Measurements from ENCODE around the gene ARID1B. TPM values are rescaled to one million over a fixed set of nuclear protein-coding genes. Genes with fewer than 3 reads are reported as not detected.

Gene ARID1B
- total and polyA plus RNA-seq, 10 of the 15 experiments (the other 5 are each of a cell fraction or from before 2014, with no cell fraction given): 24.7 to 133 (median 54.6) TPM

- no peaks in the 10 kb centered on the region for H3K9me3 ChIP-seq (replicated peaks; ENCODE audit: control insufficient read depth, insufficient read depth, low read length)
- SMC1A ChIA-PET (ENCODE audit: uncharacterized antibody, unreplicated experiment): interaction anchor here (0.6 to 3.8 kb wide), 16 partner anchors 10 to 252 kb away, joined by 3 to 14 read pairs (median 4); no protein-coding TSS in a partner anchor
- no peaks in the 10 kb centered on the region for H3K27me3 ChIP-seq (replicated peaks in 1 of 2; ENCODE audit: control insufficient read depth in 2 of 2, insufficient read depth in 2 of 2, low read length in 1 of 2)
- H3K36me3 ChIP-seq (ENCODE audit: control insufficient read depth in 2 of 2, insufficient read depth in 2 of 2, low read length in 1 of 2): peaks cover 0 to 8% of the 10 kb centered on the region in 2 experiments; a peak in 2 of 4 replicates
- intact Hi-C loops (cut with micrococcal nuclease; ENCODE audit: unreplicated experiment) (loop anchor here (2.0 kb wide), 1 partner anchor 239 kb away; no protein-coding TSS in a partner anchor), in situ Hi-C loops (cut with MboI) (no loop called here)
- no peak for DNase-seq (ENCODE audit: low read depth, low spot score)
- BruUV-seq (replicated peaks): no TSS peak
- no peak for ATAC-seq
- H3K4me3 ChIP-seq: peak overlapping the region; percentile 89
- H3K27ac ChIP-seq (ENCODE audit: control insufficient read depth, insufficient read depth): peak overlapping the region; percentile 93
- 5% methylated on average over 8 of the region's 8 CpGs for WGBS (ENCODE audit: insufficient coverage, insufficient replicate concordance, low lambda C conversion rate, missing lambda C conversion rate)
- H3K4me1 ChIP-seq (ENCODE audit: control insufficient read depth, insufficient read depth, low read length): peaks cover 6% of the 10 kb centered on the region; the same call in 1 of the 2 replicates
- H2AFZ ChIP-seq (ENCODE audit: control insufficient read depth, low read depth, low read length): no peak overlapping the region
- H3K79me2 ChIP-seq (ENCODE audit: control insufficient read depth, insufficient read depth, low read length): peaks cover 97% of the 10 kb centered on the region
- no peaks in the 10 kb centered on the region for H4K20me1 ChIP-seq (ENCODE audit: control insufficient read depth, insufficient read depth)
- H3K9ac ChIP-seq (ENCODE audit: control insufficient read depth, insufficient read depth, low read length): peak overlapping the region; percentile 95
- CTCF ChIA-PET: interaction anchor here (1.3 to 1.8 kb wide), 3 partner anchors 9 to 153 kb away, joined by 3 to 7 read pairs (median 6); no protein-coding TSS in a partner anchor
- RAD21 ChIA-PET (ENCODE audit: unreplicated experiment): interaction anchor here (0.6 to 2.4 kb wide), 14 partner anchors 10 to 252 kb away, joined by 3 to 15 read pairs (median 4); no protein-coding TSS in a partner anchor
- POLR2A ChIA-PET: interaction anchor here (1.8 kb wide), 2 partner anchors 61 to 144 kb away, joined by 7 to 9 read pairs; no protein-coding TSS in a partner anchor
- no peak for FAIRE-seq
- peak overlapping the region; percentile 92 for H3K4me2 ChIP-seq (ENCODE audit: control insufficient read depth, insufficient read depth)
- TF ChIP-seq NFXL1 (IDR thresholded peaks at IDR 0.05; ENCODE audit: borderline replicate concordance): no peak
- TF ChIP-seq TAF1 (IDR thresholded peaks at IDR 0.05; ENCODE audit: borderline replicate concordance, low read depth, low read length): no peak
- no peak for TF ChIP-seq CEBPZ (IDR thresholded peaks at IDR 0.05; ENCODE audit: low read depth, low read length)
- TF ChIP-seq MLLT1 (IDR thresholded peaks at IDR 0.05): peak; percentile 61; the same call in 1 of the 2 replicates
- 0 out of 2 replicates have a peak, but pooled peaks have one; percentile 24 for TF ChIP-seq ASH2L (IDR thresholded peaks at IDR 0.05; ENCODE audit: borderline replicate concordance, low read depth)
- no peak for TF ChIP-seq SIN3A (IDR thresholded peaks at IDR 0.05; ENCODE audit: low read depth, low read length)
- TF ChIP-seq NFYB (IDR thresholded peaks at IDR 0.05; ENCODE audit: insufficient read depth, low read depth, low read length): peak; percentile 41; the same call in 1 of the 2 replicates
- no peak for TF ChIP-seq NRF1 (conservative IDR thresholded peaks at IDR 0.05; ENCODE audit: low read depth, low read length)
- TF ChIP-seq ZBTB40 (IDR thresholded peaks at IDR 0.05; ENCODE audit: borderline replicate concordance): no peak
- TF ChIP-seq NKRF (conservative IDR thresholded peaks at IDR 0.05): no peak
These were observed 4.9 kb downstream of the ARID1B start for GRCh38 chr6:156781861-156782631.

Data from GM12878 (cell line).